Lower leg skin (tissue), 4 donors: ENCODE results near the gene KLHL40. TPM values are rescaled to one million over a fixed set of nuclear protein-coding genes. Genes with fewer than 3 reads are reported as not detected.

Source experiments
- DNase-seq, 2 donors: peaks; one replicate each; pipeline ENCODE4 v3.0.0-alpha.2; 2019; ENCODE audit warnings: low spot score in 2 of 2
- H3K4me3 ChIP-seq: fragments of 200-600 bp; sonication (generic); 2 replicates; pipeline ENCODE4 v1.5.1; 2017; ENCODE audit warnings: mild to moderate bottlenecking, low read depth; ENCODE audit not compliant: poor library complexity, severe bottlenecking
- POLR2A ChIP-seq, 2 donors: fragments of 450-650 bp; IDR thresholded peaks; one replicate each; pipeline ENCODE4 v1.6.1; 2016 to 2017; ENCODE audit warnings: antibody characterized with exemption in 2 of 2, mild to moderate bottlenecking in 1 of 2, moderate library complexity in 1 of 2
- WGBS, 2 donors: methylation state at CpG; one replicate each; pipeline ENCODE4 v1.1.5; 2018; 5-methylcytosine and 5-hydroxymethylcytosine counted together
- intact Hi-C: fragments of 100-400 bp; cut with DNase I; formaldehyde crosslinking; loops from one replicate; pipeline ENCODE4 v1.15.0; 2023; ENCODE audit warnings: low total_unique reads
- total RNA-seq, 4 donors: library from RNA; depleted of rRNA; stranded (reverse); fragments of >200 nt; gene quantifications; one replicate each; pipeline ENCODE4 v1.1.0, GENCODE V29; 2016
- TF ChIP-seq, protein P1 (sequence below), 3 donors: fragments of 450-650 bp; IDR thresholded peaks; one replicate each; pipeline ENCODE4 v1.5.1; 2016; ENCODE audit warnings: antibody characterized with exemption in 3 of 3, mild to moderate bottlenecking in 3 of 3, moderate library complexity in 2 of 3

Gene KLHL40
- total RNA-seq, 4 donors from 2014 or later: not detected

DNA sequence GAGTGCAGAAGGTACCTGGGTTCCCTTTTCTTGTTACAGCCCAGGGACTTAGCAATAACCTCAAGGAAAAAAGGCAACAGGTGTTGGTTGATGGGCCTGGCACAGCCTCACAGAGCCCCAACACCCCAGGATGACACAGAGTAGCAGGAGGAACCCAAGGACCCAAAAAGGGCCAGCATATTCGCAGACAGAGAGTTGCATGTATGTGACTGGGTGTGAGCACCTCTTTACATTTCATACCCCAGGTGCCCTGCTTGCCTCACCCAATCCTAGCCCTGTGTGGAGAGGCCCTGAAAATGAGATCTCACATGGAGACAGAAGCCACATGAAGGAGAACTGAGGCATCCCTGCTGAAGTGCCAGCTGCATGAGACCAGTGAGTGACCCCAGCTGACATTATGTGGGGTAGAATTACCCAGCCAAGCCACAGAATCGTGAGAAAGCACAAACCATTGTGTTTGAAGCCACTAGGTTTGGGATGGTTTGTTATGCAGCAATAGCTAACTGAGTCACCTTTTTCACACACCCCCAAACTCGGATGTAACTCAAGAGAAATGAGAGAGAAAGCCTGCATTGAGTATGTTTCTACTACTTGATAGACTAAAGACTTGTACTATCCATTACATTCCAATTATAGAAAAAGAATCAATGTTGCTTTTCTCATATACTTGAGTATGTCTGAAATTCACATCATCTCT is 43.5 kb downstream of the KLHL40 start:
- WGBS, 2 donors: 79 to 91% methylated on average over 3 of the region's 3 CpGs
- TF ChIP-seq, protein P1, sequence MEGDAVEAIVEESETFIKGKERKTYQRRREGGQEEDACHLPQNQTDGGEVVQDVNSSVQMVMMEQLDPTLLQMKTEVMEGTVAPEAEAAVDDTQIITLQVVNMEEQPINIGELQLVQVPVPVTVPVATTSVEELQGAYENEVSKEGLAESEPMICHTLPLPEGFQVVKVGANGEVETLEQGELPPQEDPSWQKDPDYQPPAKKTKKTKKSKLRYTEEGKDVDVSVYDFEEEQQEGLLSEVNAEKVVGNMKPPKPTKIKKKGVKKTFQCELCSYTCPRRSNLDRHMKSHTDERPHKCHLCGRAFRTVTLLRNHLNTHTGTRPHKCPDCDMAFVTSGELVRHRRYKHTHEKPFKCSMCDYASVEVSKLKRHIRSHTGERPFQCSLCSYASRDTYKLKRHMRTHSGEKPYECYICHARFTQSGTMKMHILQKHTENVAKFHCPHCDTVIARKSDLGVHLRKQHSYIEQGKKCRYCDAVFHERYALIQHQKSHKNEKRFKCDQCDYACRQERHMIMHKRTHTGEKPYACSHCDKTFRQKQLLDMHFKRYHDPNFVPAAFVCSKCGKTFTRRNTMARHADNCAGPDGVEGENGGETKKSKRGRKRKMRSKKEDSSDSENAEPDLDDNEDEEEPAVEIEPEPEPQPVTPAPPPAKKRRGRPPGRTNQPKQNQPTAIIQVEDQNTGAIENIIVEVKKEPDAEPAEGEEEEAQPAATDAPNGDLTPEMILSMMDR (IDR thresholded peaks at IDR 0.05): no peak
- TF ChIP-seq POLR2A (IDR thresholded peaks at IDR 0.05): no peak
- intact Hi-C loops: no loop called here
- H3K4me3 ChIP-seq: no peak overlapping the region
- DNase-seq: peak; percentile 9 to 80

GRCh38 chr3:42729404-42730145 is 44.2 kb downstream of the KLHL40 start:
- TF ChIP-seq POLR2A (IDR thresholded peaks at IDR 0.05): no peak
- TF ChIP-seq, protein P1 (IDR thresholded peaks at IDR 0.05): no peak
- DNase-seq: peak; percentile 56 to 86
- H3K4me3 ChIP-seq: no peak overlapping the region
- intact Hi-C loops: no loop called here
- WGBS, 2 donors: 62 to 76% methylated on average over 6 of the region's 6 CpGs

GRCh38 chr3:42730294-42730693 is 45.0 kb downstream of the KLHL40 start:
- intact Hi-C loops: no loop called here
- no peak overlapping the region for H3K4me3 ChIP-seq
- DNase-seq: peak; percentile 13 to 85
- WGBS, 2 donors: 83 to 95% methylated on average over 5 to 10 of the region's 11 CpGs
- TF ChIP-seq, protein P1 (IDR thresholded peaks at IDR 0.05): no peak
- no peak for TF ChIP-seq POLR2A (IDR thresholded peaks at IDR 0.05)

- 81 to 93% methylated on average over 3 of the region's 3 CpGs for whole genome bisulfite sequencing, 2 donors
- DNase-seq: peak; percentile 9 to 81
- TF ChIP-seq POLR2A (IDR thresholded peaks at IDR 0.05): no peak
- TF ChIP-seq, protein P1 (IDR thresholded peaks at IDR 0.05): no peak
- intact Hi-C loops: no loop called here
- H3K4me3 ChIP-seq: no peak overlapping the region
Measured at GRCh38 chr3:42730706-42731420, 45.5 kb downstream of the KLHL40 start.

DNA sequence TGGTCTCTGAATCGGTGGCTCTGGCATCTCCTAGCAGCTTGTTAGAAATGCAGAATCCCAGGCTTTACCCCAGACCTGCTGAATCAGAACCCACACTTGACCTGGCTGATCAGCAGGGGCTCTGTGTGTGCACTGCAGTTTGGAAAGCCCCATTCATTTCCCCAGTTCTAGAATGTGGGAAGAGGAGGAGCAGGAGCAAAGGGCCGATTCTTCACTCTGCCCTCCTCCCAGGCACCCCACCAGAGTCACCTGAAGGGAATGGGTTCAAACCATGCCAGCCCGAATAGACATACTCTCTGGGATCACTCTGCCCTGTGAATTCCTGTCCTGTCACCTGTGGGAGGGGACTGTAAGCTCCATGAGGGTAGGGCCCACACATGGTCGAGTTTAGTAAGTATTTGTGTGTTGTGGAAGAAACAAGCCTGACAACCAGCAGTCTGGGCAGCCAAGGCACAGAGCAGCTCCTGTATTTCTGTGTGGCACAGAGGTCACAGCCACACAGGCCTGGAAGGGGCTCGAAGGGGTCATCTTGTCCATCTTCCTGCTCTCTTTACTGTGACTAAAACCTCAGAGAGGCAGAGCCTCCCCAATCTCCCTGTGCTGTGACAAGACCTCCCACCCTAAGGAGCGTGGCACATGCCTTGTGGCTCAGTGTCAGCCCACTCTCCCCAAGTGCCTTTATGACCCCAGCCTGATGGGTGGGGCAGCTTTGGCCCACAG is 46.3 kb downstream of the KLHL40 start:
- DNase-seq: peak; percentile 9 to 54
- 91 to 92% methylated on average over 6 of the region's 6 CpGs for WGBS, 2 donors
- no peak overlapping the region for H3K4me3 ChIP-seq
- intact Hi-C loops: no loop called here
- TF ChIP-seq, protein P1 (IDR thresholded peaks at IDR 0.05): no peak
- no peak for TF ChIP-seq POLR2A (IDR thresholded peaks at IDR 0.05)
